Measurements from ENCODE around the gene NFIB. TPM values are rescaled to one million over a fixed set of nuclear protein-coding genes. Genes with fewer than 3 reads are reported as not detected.

Gene NFIB
- not detected for total RNA-seq

DNA sequence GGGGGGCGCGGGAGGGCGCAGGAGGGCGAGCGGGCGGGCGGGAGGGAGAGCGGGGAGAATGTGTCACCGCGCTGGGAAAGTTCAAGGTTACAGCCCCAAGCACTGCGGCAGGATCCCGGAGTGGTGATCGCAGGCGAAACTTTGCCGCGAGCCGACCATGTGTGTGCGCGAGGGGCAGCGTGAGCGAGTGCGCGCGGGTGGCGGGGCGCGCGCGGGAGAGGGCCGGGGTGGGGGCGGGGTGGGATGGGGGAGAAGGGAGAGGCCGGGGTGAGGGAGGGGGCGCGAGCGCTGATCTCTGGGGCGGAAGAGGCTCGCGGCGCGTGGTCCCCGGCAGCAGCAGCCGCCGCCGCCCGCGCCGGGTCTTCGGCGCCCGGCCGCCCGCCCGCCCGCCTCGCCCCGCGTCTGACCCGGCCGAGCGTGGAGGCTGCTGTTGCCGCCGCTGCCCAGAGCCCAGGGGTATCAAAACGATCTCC is at the start of gene NFIB:
Gene NFIB, minus strand, starts transcription at position 191 of the 473 bp plus-strand sequence. CDS start 630 bp downstream, outside the sequence.
- Mint-ChIP-seq H3K27ac (no peak within 1 kb of the TSS), H3K4me3 (peak within 1 kb of the TSS; percentile 72), H3K9me3 (no peaks in the 10 kb centered on the region), H3K27me3 (ENCODE audit: low read depth) (peaks cover 56% of the 10 kb centered on the region), H3K36me3 (ENCODE audit: low read depth) (peaks cover 1% of the 10 kb centered on the region), H3K4me1 (ENCODE audit: low read depth) (peaks cover 16% of the 10 kb centered on the region)
- peak; percentile 9 for DNase-seq
- intact Hi-C loops (cut with micrococcal nuclease): loop anchor here (1.0 kb wide), 2 partner anchors 8 to 35 kb away; no protein-coding TSS in a partner anchor
- CTCF ChIA-PET: no interaction called here

- peaks cover 14% of the 10 kb centered on the region for H3K27me3 Mint-ChIP-seq (ENCODE audit: low read depth)
- H3K36me3 Mint-ChIP-seq (ENCODE audit: low read depth): no peaks in the 10 kb centered on the region
- H3K9me3 Mint-ChIP-seq: peaks cover 1% of the 10 kb centered on the region
- H3K27ac Mint-ChIP-seq: no peak overlapping the region
- DNase-seq: no peak
- intact Hi-C loops (cut with micrococcal nuclease): no loop called here
- no peak overlapping the region for H3K4me3 Mint-ChIP-seq
- no peaks in the 10 kb centered on the region for H3K4me1 Mint-ChIP-seq (ENCODE audit: low read depth)
- CTCF ChIA-PET: interaction anchor here (1.2 kb wide), 1 partner anchor 71 kb away, joined by 4 read pairs; no protein-coding TSS in a partner anchor
Measured at GRCh38 chr9:14362175-14362574, 48.2 kb upstream of the NFIB start.

DNA sequence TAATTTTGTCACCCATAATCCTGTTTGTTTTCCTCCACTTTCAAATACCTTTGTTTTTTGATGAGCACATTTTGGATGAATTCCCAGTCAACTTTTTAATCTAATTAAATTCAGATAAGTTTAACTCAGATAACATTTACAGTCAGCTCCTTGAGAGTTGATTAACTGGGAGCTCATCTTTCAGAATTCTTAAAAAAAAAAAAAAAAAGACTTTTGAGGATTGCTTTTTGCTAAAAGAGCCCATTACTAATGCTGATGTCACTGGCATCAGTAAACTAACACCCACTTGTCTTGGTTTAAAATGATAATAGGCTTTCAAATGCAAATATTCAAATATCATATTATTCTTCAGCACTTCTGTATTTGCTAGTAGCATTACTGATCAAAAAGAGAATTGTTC is 47.1 kb upstream of the NFIB start:
- intact Hi-C loops (cut with micrococcal nuclease): no loop called here
- no peak for DNase-seq
- Mint-ChIP-seq H3K27ac (no peak overlapping the region), H3K4me1 (ENCODE audit: low read depth) (no peaks in the 10 kb centered on the region), H3K27me3 (ENCODE audit: low read depth) (peaks cover 14% of the 10 kb centered on the region), H3K4me3 (no peak overlapping the region), H3K9me3 (no peaks in the 10 kb centered on the region), H3K36me3 (ENCODE audit: low read depth) (no peaks in the 10 kb centered on the region)
- CTCF ChIA-PET: interaction anchor here (0.6 kb wide), 1 partner anchor 597 kb away, joined by 3 read pairs; no protein-coding TSS in a partner anchor

- no peak overlapping the region for H3K4me3 Mint-ChIP-seq
- peaks cover 14% of the 10 kb centered on the region for H3K27me3 Mint-ChIP-seq (ENCODE audit: low read depth)
- H3K36me3 Mint-ChIP-seq (ENCODE audit: low read depth): no peaks in the 10 kb centered on the region
- no peak for DNase-seq
- H3K27ac Mint-ChIP-seq: no peak overlapping the region
- intact Hi-C loops (cut with micrococcal nuclease): loop anchor here (10.0 kb wide), 2 partner anchors 406 to 1144 kb away; no protein-coding TSS in a partner anchor
- no peaks in the 10 kb centered on the region for H3K9me3 Mint-ChIP-seq
- CTCF ChIA-PET: no interaction called here
- H3K4me1 Mint-ChIP-seq (ENCODE audit: low read depth): no peaks in the 10 kb centered on the region
Measured at GRCh38 chr9:14358523-14358922, 44.6 kb upstream of the NFIB start.

- Mint-ChIP-seq H3K36me3 (ENCODE audit: low read depth) (no peaks in the 10 kb centered on the region), H3K4me1 (ENCODE audit: low read depth) (no peaks in the 10 kb centered on the region), H3K9me3 (no peaks in the 10 kb centered on the region), H3K27ac (no peak overlapping the region), H3K27me3 (ENCODE audit: low read depth) (peaks cover 26% of the 10 kb centered on the region), H3K4me3 (no peak overlapping the region)
- intact Hi-C loops (cut with micrococcal nuclease): loop anchor here (10.0 kb wide), 2 partner anchors 408 to 1142 kb away; no protein-coding TSS in a partner anchor
- DNase-seq: no peak
- CTCF ChIA-PET: interaction anchor here (0.7 to 1.3 kb wide), 2 partner anchors 55 to 412 kb away, joined by 3 to 4 read pairs; no protein-coding TSS in a partner anchor
Measured at GRCh38 chr9:14356351-14357265, 42.7 kb upstream of the NFIB start.

GRCh38 chr9:14354201-14354600 is 40.3 kb upstream of the NFIB start:
- Mint-ChIP-seq H3K27ac (no peak overlapping the region), H3K36me3 (ENCODE audit: low read depth) (no peaks in the 10 kb centered on the region), H3K4me1 (ENCODE audit: low read depth) (peaks cover 3% of the 10 kb centered on the region), H3K4me3 (no peak overlapping the region), H3K9me3 (no peaks in the 10 kb centered on the region), H3K27me3 (ENCODE audit: low read depth) (peaks cover 50% of the 10 kb centered on the region)
- intact Hi-C loops (cut with micrococcal nuclease): loop anchor here (5.0 to 10.0 kb wide), 4 partner anchors 308 to 1139 kb away; no protein-coding TSS in a partner anchor
- CTCF ChIA-PET: interaction anchor here (0.7 to 1.8 kb wide), 3 partner anchors 31 to 61 kb away, joined by 3 to 6 read pairs (median 4); no protein-coding TSS in a partner anchor
- DNase-seq: no peak

DNA sequence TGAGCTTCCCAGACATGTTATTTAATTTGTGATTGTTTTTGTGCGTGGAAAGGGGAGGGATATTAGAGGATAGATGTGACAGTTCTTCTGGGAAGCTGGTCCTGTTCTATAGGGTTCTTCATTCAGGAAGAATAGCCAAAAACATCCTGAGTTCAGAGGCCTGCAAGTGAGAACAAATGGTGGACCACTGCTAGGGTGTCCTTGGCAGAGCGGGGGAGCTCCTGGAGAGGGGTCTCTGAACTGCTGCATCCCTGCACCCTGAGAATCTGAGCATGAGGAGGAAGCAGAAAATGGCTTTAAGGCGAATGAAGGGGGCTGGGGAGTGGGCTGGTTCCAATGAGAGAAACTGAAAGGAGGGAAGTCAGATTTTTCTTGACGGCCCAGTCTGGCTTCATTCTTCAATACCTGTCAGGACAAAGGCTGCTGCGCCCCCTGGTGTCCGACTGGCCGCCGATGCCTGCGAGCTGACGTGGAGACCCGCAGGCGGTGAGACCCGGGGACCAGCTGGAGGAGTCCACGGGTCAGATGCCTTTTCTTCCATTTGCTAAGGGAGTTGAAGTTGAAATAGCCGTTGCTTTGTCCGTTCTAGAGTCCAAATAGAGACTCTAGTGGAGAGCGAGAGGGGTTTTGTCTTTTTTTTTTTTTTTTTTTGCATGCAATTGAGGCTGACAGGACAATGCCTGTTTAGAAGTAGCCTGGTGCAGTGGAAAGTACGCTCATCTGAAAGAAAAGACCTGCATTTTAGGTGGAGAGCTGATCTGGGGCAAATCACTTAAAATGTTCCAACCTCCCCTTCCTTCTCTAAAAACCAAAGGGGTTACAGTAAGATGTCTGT is 39.5 kb upstream of the NFIB start:
- CTCF ChIA-PET: interaction anchor here (0.6 to 1.8 kb wide), 7 partner anchors 12 to 925 kb away, joined by 3 to 8 read pairs (median 3); no protein-coding TSS in a partner anchor
- no peaks in the 10 kb centered on the region for H3K9me3 Mint-ChIP-seq
- H3K27me3 Mint-ChIP-seq (ENCODE audit: low read depth): peaks cover 58% of the 10 kb centered on the region

GRCh38 chr9:14352503-14352902 is 38.6 kb upstream of the NFIB start:
- Mint-ChIP-seq H3K4me1 (ENCODE audit: low read depth) (peaks cover 3% of the 10 kb centered on the region), H3K27me3 (ENCODE audit: low read depth) (peaks cover 65% of the 10 kb centered on the region), H3K27ac (no peak overlapping the region), H3K36me3 (ENCODE audit: low read depth) (no peaks in the 10 kb centered on the region), H3K9me3 (no peaks in the 10 kb centered on the region), H3K4me3 (no peak overlapping the region)
- CTCF ChIA-PET: interaction anchor here (1.6 to 1.8 kb wide), 2 partner anchors 54 to 924 kb away, joined by 6 to 8 read pairs; no protein-coding TSS in a partner anchor
- DNase-seq: no peak
- intact Hi-C loops (cut with micrococcal nuclease): loop anchor here (5.0 to 10.0 kb wide), 4 partner anchors 310 to 1138 kb away; no protein-coding TSS in a partner anchor

More for the DNA sequence above, 39.5 kb upstream of the NFIB start:
- peak; percentile 88 for DNase-seq
- intact Hi-C loops (cut with micrococcal nuclease): loop anchor here (1.0 to 10.0 kb wide), 5 partner anchors 309 to 1139 kb away; no protein-coding TSS in a partner anchor
- H3K36me3 Mint-ChIP-seq (ENCODE audit: low read depth): no peaks in the 10 kb centered on the region
- H3K4me1 Mint-ChIP-seq (ENCODE audit: low read depth): peaks cover 3% of the 10 kb centered on the region
- H3K27ac Mint-ChIP-seq: no peak overlapping the region
- H3K4me3 Mint-ChIP-seq: no peak overlapping the region

GRCh38 chr9:14351221-14351836 is 37.4 kb upstream of the NFIB start:
- H3K4me3 Mint-ChIP-seq: no peak overlapping the region

DNA sequence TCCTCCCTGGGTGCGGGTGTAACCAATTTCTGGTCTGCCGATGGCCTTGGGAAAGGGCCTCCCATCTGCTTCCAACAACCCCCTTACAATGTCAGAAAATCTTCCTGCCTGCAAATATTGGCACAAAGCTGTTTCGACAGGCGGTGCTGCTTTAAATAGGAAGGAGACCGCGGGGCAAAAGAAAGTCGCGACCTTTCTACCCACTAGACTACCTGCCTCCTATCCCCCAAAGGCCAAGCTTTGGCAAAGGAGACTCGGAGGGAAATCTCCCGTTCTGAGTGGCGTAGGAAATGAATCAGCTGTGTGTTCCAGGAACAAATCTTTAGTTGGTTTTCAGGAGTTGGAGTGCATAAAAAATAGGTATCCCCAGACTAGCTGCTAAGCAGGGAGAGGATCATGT is 36.8 kb upstream of the NFIB start:
- H3K4me1 Mint-ChIP-seq (ENCODE audit: low read depth): peaks cover 10% of the 10 kb centered on the region
- no peaks in the 10 kb centered on the region for H3K36me3 Mint-ChIP-seq (ENCODE audit: low read depth)
- H3K9me3 Mint-ChIP-seq: no peaks in the 10 kb centered on the region
- H3K4me3 Mint-ChIP-seq: no peak overlapping the region
- CTCF ChIA-PET: no interaction called here
- no peak overlapping the region for H3K27ac Mint-ChIP-seq
- peaks cover 81% of the 10 kb centered on the region for H3K27me3 Mint-ChIP-seq (ENCODE audit: low read depth)
- DNase-seq: no peak
- intact Hi-C loops (cut with micrococcal nuclease): loop anchor here (5.0 to 10.0 kb wide), 4 partner anchors 312 to 1136 kb away; no protein-coding TSS in a partner anchor

More at GRCh38 chr9:14351221-14351836, 37.4 kb upstream of the NFIB start:
- intact Hi-C loops (cut with micrococcal nuclease): loop anchor here (5.0 to 10.0 kb wide), 4 partner anchors 311 to 1137 kb away; no protein-coding TSS in a partner anchor
- Mint-ChIP-seq H3K9me3 (no peaks in the 10 kb centered on the region), H3K27me3 (ENCODE audit: low read depth) (peaks cover 76% of the 10 kb centered on the region), H3K36me3 (ENCODE audit: low read depth) (no peaks in the 10 kb centered on the region), H3K4me1 (ENCODE audit: low read depth) (peaks cover 8% of the 10 kb centered on the region), H3K27ac (no peak overlapping the region)
- no peak for DNase-seq
- CTCF ChIA-PET: interaction anchor here (0.6 kb wide), 1 partner anchor 726 kb away, joined by 3 read pairs; no protein-coding TSS in a partner anchor

DNA sequence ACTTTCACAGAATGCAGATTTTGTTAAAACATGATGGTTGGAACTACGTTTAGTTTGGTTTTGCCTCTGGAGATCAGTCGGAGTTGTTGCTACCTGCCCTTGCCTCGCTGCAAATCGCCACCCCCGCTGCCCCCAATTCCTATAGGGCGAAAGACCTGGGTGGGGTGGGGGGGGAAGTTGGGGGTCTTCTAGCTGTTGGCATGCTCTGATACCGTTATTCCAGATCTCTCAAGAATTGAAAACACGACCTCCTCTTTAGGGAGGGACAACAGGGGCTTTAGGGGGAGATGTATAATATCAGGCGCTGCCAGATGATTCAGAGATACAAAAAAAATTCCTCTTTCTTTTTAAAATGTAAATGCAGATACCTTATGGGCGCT is 36.4 kb upstream of the NFIB start:
- Mint-ChIP-seq H3K4me3 (no peak overlapping the region), H3K27me3 (ENCODE audit: low read depth) (peaks cover 85% of the 10 kb centered on the region), H3K9me3 (no peaks in the 10 kb centered on the region), H3K36me3 (ENCODE audit: low read depth) (no peaks in the 10 kb centered on the region), H3K4me1 (ENCODE audit: low read depth) (peaks cover 10% of the 10 kb centered on the region), H3K27ac (no peak overlapping the region)
- no peak for DNase-seq
- CTCF ChIA-PET: no interaction called here
- intact Hi-C loops (cut with micrococcal nuclease): loop anchor here (5.0 to 10.0 kb wide), 4 partner anchors 312 to 1136 kb away; no protein-coding TSS in a partner anchor

Data from activated naive CD4-positive, alpha-beta T cell treated with anti-CD3 and anti-CD28 coated beads for 36 hours (primary cell).